Nephron (organoid): ENCODE data around the gene PSTPIP2.
A peak's percentile ranks its signal among the peaks of the same experiment; 100 is the strongest.

ENCODE experiments used
- H3K27ac Mint-ChIP-seq, 3 experiments: 2 replicates each; pipeline ENCODE4 v1.8.0; 2020; ENCODE audit warnings: mixed read lengths in 3 of 3, mild to moderate bottlenecking in 2 of 3, moderate library complexity in 1 of 3
- H3K27me3 Mint-ChIP-seq: 2 replicates; pipeline ENCODE4 v1.8.0; 2021; ENCODE audit warnings: low read depth, mild to moderate bottlenecking, moderate library complexity, mixed read lengths
- H3K36me3 Mint-ChIP-seq: 2 replicates; pipeline ENCODE4 v1.8.0; 2020; ENCODE audit warnings: low read depth, mixed read lengths
- H3K4me1 Mint-ChIP-seq: 2 replicates; pipeline ENCODE4 v1.8.0; 2020; ENCODE audit warnings: mixed read lengths
- H3K4me3 Mint-ChIP-seq, 3 experiments: 2 replicates each; pipeline ENCODE4 v1.8.0; 2020; ENCODE audit warnings: mild to moderate bottlenecking in 3 of 3, mixed read lengths in 3 of 3, moderate library complexity in 2 of 3
- H3K9me3 Mint-ChIP-seq: 2 replicates; pipeline ENCODE4 v1.8.0; 2020; ENCODE audit warnings: mixed read lengths
- TF ChIP-seq, protein P1 (sequence below), 3 experiments: fragments of 200-600 bp; sonication (generic); IDR thresholded peaks; one replicate each; pipeline ENCODE4 v1.5.0; 2021; ENCODE audit warnings: antibody characterized with exemption in 3 of 3; ENCODE audit not compliant: unreplicated experiment in 3 of 3

PSTPIP2 gene, protein sequence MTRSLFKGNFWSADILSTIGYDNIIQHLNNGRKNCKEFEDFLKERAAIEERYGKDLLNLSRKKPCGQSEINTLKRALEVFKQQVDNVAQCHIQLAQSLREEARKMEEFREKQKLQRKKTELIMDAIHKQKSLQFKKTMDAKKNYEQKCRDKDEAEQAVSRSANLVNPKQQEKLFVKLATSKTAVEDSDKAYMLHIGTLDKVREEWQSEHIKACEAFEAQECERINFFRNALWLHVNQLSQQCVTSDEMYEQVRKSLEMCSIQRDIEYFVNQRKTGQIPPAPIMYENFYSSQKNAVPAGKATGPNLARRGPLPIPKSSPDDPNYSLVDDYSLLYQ

DNA sequence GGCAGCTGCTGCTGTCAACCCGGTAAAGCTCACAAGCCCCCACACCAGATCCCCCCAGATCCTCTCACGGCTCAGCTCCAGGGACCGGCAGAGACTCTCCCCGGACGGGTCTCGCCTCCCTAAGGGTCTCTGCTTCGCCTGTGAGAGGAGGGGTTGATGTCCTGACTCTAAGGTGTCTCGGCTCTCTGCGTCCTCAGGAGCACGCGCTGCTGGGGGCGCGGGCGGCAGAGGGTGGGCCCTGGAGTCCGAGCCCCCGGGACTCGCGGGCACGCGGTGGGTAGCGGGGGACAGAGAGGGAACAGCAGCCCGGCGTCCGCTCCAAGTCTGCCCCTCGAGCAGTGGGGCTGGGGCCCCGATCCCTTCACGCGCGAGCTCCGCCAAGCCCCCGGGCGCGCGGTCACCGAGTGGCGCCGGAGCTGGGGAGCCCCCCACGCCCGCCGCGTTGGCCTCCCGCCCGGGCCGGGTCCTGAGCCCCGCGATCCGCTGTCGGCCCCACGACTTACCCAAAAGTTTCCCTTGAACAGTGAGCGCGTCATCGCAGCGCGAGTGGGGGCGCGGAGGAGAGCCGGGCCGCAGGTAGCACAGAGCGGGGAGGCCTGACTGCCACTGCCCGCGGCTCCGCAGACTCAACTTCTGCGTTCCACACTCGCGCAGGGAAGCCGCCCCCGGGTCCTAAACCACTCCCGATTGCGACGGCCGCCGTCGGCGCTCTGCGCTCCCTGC is at the start of gene PSTPIP2:
PSTPIP2 (minus strand) TSS at position 608 of the 723 bp plus-strand sequence; CDS start at position 536, 72 bp downstream.
- TF ChIP-seq, protein P1, sequence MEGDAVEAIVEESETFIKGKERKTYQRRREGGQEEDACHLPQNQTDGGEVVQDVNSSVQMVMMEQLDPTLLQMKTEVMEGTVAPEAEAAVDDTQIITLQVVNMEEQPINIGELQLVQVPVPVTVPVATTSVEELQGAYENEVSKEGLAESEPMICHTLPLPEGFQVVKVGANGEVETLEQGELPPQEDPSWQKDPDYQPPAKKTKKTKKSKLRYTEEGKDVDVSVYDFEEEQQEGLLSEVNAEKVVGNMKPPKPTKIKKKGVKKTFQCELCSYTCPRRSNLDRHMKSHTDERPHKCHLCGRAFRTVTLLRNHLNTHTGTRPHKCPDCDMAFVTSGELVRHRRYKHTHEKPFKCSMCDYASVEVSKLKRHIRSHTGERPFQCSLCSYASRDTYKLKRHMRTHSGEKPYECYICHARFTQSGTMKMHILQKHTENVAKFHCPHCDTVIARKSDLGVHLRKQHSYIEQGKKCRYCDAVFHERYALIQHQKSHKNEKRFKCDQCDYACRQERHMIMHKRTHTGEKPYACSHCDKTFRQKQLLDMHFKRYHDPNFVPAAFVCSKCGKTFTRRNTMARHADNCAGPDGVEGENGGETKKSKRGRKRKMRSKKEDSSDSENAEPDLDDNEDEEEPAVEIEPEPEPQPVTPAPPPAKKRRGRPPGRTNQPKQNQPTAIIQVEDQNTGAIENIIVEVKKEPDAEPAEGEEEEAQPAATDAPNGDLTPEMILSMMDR (IDR thresholded peaks at IDR 0.05; ENCODE audit: unreplicated experiment in 3 of 3), result no peak
- H3K9me3 Mint-ChIP-seq, result no peaks in the 10 kb centered on the region
- peaks cover 2% of the 10 kb centered on the region for H3K36me3 Mint-ChIP-seq
- peak within 1 kb of the TSS; percentile 87 to 89 (median 88) for H3K4me3 Mint-ChIP-seq
- no peaks in the 10 kb centered on the region for H3K27me3 Mint-ChIP-seq
- H3K27ac Mint-ChIP-seq, result no peak within 1 kb of the TSS
- no peaks in the 10 kb centered on the region for H3K4me1 Mint-ChIP-seq

DNA sequence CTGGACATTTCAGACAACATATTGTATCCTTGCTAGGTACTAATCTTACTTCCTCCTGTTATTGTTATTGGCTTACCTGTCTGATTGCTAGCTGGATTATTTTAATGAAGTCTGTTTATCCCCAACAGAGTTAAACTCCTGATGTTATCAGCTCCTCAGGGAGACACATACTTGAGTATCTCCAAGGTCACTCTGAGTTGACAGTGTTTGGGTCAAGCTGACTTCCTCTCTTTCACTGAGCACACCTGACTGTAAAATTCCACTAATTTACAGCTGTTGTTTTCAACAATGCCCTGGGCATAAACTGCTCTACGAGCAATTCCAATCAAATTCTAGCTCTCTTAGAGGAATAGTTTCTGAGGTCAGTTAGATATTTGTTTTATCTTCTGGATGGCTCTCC is 41.7 kb upstream of the PSTPIP2 start:
- Mint-ChIP-seq H3K9me3 (peaks cover 3% of the 10 kb centered on the region), H3K27me3 (no peaks in the 10 kb centered on the region), H3K36me3 (peaks cover 72% of the 10 kb centered on the region), H3K4me1 (no peaks in the 10 kb centered on the region), H3K27ac (no peak overlapping the region), H3K4me3 (no peak overlapping the region)
- TF ChIP-seq, protein P1 (IDR thresholded peaks at IDR 0.05; ENCODE audit: unreplicated experiment in 3 of 3), result no peak

DNA sequence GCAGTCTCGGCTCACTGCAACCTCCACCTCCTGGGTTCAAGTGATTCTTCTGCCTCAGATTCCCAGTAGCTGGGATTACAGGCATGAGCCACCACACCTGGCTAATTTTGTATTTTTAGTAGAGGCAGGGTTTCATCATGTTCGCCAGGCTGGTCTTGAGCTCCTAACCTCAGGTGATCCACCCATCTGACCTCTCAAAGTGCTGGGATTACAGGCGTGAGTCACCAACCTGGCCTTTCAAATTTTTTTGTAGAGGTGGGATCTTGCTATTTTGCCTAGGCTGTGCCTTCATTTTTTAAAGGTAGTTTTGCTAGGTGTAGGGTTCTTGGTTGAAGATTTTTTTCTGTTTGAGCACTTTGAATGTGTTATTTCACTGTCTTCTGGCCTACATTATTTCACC is 38.3 kb upstream of the PSTPIP2 start:
- Mint-ChIP-seq H3K27me3 (no peaks in the 10 kb centered on the region), H3K27ac (no peak overlapping the region), H3K9me3 (peaks cover 3% of the 10 kb centered on the region), H3K4me3 (no peak overlapping the region), H3K36me3 (peaks cover 66% of the 10 kb centered on the region), H3K4me1 (no peaks in the 10 kb centered on the region)
- TF ChIP-seq, protein P1 (IDR thresholded peaks at IDR 0.05; ENCODE audit: unreplicated experiment in 3 of 3), result no peak

DNA sequence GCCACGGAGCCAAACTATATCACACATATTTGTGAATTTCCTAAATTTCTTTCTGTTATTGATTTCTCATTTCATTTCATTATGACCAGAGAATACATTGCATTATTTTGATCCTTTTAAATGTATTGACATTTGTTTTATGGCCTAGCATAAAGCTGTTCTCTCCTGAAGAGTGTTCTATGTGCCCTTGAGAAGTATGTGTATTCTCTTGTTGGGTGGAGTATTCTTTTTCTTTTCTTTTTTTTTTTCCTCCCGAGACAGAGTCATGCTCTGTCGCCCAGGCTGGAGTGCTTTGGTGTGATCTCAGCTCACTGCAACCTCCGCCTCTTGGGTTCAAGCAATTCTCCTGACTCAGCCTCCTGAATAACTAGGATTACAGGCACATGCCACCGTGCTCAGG is 37.3 kb upstream of the PSTPIP2 start:
- Mint-ChIP-seq H3K27ac (no peak overlapping the region), H3K4me3 (no peak overlapping the region)

DNA sequence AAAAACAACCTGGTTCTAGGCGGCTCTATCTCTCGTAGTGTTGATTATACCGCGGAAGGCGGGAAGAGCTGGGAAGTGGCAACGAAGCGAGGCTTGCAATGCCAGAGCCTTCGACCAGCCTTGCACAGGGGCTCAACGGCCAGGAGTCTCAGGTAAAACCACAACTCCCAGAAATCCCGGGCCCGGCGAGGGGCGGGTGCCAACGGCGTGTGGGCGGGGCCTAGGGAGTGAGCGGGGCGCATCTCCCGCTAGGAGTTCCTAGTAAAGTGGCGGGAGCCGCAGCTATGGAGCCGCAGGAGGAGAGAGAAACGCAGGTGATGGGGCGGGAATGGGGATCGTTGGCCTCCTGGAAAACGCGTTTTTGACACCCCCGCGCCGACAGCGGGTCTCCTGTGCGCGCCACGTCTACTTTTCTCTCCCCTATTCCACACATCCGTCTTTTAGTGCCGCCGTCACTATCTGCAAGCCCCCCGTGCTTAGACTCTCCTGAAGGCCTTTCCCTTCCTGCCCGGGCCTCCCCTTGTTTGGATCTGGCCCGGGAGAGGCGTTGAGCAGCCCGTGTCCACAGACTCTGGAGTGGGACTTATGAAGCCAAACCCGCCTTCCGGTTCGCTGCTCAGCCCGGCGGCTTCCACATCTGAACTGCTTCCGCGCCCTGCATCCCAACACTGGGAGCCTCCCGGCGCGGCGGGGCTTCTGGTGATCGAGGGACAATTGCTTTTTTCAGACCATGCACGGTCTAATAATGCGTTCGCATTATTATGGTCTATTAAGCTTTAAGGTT is 32.3 kb upstream of the PSTPIP2 start, which contains the start of gene HAUS1:
HAUS1 (plus strand) TSS at position 258 of the 784 bp plus-strand sequence; CDS start at position 285, 27 bp downstream.
- peak within 1 kb of the TSS; percentile 93 to 99 (median 99) for H3K27ac Mint-ChIP-seq
- TF ChIP-seq, protein P1 (IDR thresholded peaks at IDR 0.05; ENCODE audit: unreplicated experiment in 3 of 3), result no peak
- H3K36me3 Mint-ChIP-seq, result peaks cover 24% of the 10 kb centered on the region
- H3K4me1 Mint-ChIP-seq, result peaks cover 11% of the 10 kb centered on the region
- no peaks in the 10 kb centered on the region for H3K27me3 Mint-ChIP-seq
- H3K4me3 Mint-ChIP-seq, result peak within 1 kb of the TSS; percentile 97 to 99 (median 98)
- H3K9me3 Mint-ChIP-seq, result no peaks in the 10 kb centered on the region

More for the DNA sequence above, 37.3 kb upstream of the PSTPIP2 start:
- TF ChIP-seq, protein P1 (IDR thresholded peaks at IDR 0.05; ENCODE audit: unreplicated experiment in 3 of 3), result no peak
- Mint-ChIP-seq H3K36me3 (peaks cover 62% of the 10 kb centered on the region), H3K4me1 (peaks cover 7% of the 10 kb centered on the region), H3K9me3 (peaks cover 3% of the 10 kb centered on the region), H3K27me3 (no peaks in the 10 kb centered on the region)
